Measurements from ENCODE around the gene PDE5A. TPM values are rescaled to one million over a fixed set of nuclear protein-coding genes. Genes with fewer than 3 reads are reported as not detected.

The PDE5A gene
- total RNA-seq (1.1 and 2.3 TPM in 2 replicates), polyA plus RNA-seq (16.6 and 19.3 TPM in 2 replicates)

GRCh38 chr4:119628281-119629141, at the start of gene PDE5A:
Gene PDE5A, minus strand, starts transcription at chr4:119628804. Its CDS starts 133 bp downstream, at chr4:119628671.
- Histone ChIP-seq H3K27ac (no peak within 1 kb of the TSS), H3K4me1 (ENCODE audit: low read depth) (peaks cover 5% of the 10 kb centered on the region), H3K4me3 (peak within 1 kb of the TSS; percentile 89), H3K36me3 (no peaks in the 10 kb centered on the region), H3K27me3 (peaks cover 30% of the 10 kb centered on the region), H3K9me3 (ENCODE audit: low read depth) (no peaks in the 10 kb centered on the region)
- TF ChIP-seq CTCF (IDR thresholded peaks at IDR 0.05; ENCODE audit: low read depth, low read length) = peak; percentile 68
- peak; percentile 78 to 91 for DNase-seq (ENCODE audit: low read depth in 1 of 2, low spot score in 1 of 2)

GRCh38 chr4:119676101-119676500, 47.5 kb upstream of the PDE5A start:
- H3K4me3 ChIP-seq = no peak overlapping the region
- H3K4me1 ChIP-seq (ENCODE audit: low read depth) = no peaks in the 10 kb centered on the region
- H3K27me3 ChIP-seq = no peaks in the 10 kb centered on the region
- no peak for TF ChIP-seq CTCF (IDR thresholded peaks at IDR 0.05; ENCODE audit: low read depth, low read length)
- no peak overlapping the region for H3K27ac ChIP-seq
- no peak for DNase-seq (ENCODE audit: low read depth in 1 of 2, low spot score in 1 of 2)
- H3K9me3 ChIP-seq (ENCODE audit: low read depth) = no peaks in the 10 kb centered on the region
- H3K36me3 ChIP-seq = no peaks in the 10 kb centered on the region

DNA sequence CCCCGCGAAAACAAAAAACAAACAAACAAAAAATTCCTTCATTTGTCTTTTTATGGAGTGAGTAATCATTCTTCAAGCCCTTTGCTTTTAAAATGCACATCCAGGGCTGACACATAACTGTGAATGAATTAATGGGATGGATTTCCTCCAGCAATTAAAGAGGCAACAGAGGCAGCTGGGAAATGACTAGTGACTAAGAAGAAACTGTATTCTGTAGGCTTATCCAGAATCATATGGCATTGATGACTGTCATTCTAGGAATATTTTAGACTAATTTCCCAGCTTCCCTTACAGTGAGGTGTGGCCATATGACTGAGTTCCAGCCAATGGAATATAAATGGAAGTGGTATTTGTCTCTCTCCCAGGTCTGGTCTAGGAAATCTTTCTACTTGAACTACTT, 46.8 kb upstream of the PDE5A start:
- no peak for TF ChIP-seq CTCF (IDR thresholded peaks at IDR 0.05; ENCODE audit: low read depth, low read length)
- no peak for DNase-seq (ENCODE audit: low read depth in 1 of 2, low spot score in 1 of 2)
- Histone ChIP-seq H3K27me3 (no peaks in the 10 kb centered on the region), H3K9me3 (ENCODE audit: low read depth) (no peaks in the 10 kb centered on the region), H3K27ac (no peak overlapping the region), H3K36me3 (no peaks in the 10 kb centered on the region), H3K4me1 (ENCODE audit: low read depth) (no peaks in the 10 kb centered on the region), H3K4me3 (no peak overlapping the region)

DNA sequence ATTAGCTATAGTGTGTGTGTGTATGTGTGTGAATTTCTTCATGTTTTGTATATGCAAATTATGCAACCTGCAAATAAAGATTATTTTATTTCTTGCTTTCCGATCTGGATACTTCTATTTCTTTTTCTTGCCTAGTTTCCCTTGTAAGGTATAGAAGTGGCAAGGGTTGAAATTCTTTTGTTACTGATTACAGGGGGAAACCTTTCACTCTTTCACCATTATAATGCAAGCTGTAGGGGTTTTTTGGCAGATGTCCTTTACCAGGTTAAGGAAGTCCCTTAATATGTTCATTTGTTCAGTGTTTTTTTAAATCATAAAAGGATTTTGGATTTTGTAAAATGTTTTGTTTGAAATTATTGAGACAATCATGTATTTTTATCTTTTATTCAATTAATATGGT, 44.3 kb upstream of the PDE5A start:
- H3K4me3 ChIP-seq = no peak overlapping the region
- DNase-seq (ENCODE audit: low read depth in 1 of 2, low spot score in 1 of 2) = no peak
- H3K36me3 ChIP-seq = no peaks in the 10 kb centered on the region
- TF ChIP-seq CTCF (IDR thresholded peaks at IDR 0.05; ENCODE audit: low read depth, low read length) = no peak
- H3K27ac ChIP-seq = no peak overlapping the region
- no peaks in the 10 kb centered on the region for H3K4me1 ChIP-seq (ENCODE audit: low read depth)
- no peaks in the 10 kb centered on the region for H3K9me3 ChIP-seq (ENCODE audit: low read depth)
- H3K27me3 ChIP-seq = no peaks in the 10 kb centered on the region

- TF ChIP-seq CTCF (IDR thresholded peaks at IDR 0.05; ENCODE audit: low read depth, low read length) = no peak
These were observed 43.5 kb upstream of the PDE5A start for GRCh38 chr4:119672086-119672485.

More at GRCh38 chr4:119672086-119672485, 43.5 kb upstream of the PDE5A start:
- DNase-seq (ENCODE audit: low read depth in 1 of 2, low spot score in 1 of 2) = no peak
- no peaks in the 10 kb centered on the region for H3K9me3 ChIP-seq (ENCODE audit: low read depth)
- no peaks in the 10 kb centered on the region for H3K27me3 ChIP-seq
- no peak overlapping the region for H3K4me3 ChIP-seq
- H3K36me3 ChIP-seq = no peaks in the 10 kb centered on the region
- no peaks in the 10 kb centered on the region for H3K4me1 ChIP-seq (ENCODE audit: low read depth)
- H3K27ac ChIP-seq = no peak overlapping the region
